ENCODE data around the gene C1orf146.
"Not testable (repeated sequence)": the region's sequence is repeated elsewhere in the genome, so short reads cannot be mapped to it uniquely, and the experiment has no call there.

C1orf146 gene

GRCh38 chr1:92274939-92275338 is 57.2 kb downstream of the C1orf146 start:
- no peak for DNase-seq (ENCODE audit: low read depth in 3 of 3)

GRCh38 chr1:92276082-92276481 is 58.4 kb downstream of the C1orf146 start:
- no peak for DNase-seq (ENCODE audit: low read depth in 3 of 3)

GRCh38 chr1:92277105-92277723 is 59.5 kb downstream of the C1orf146 start:
- DNase-seq (ENCODE audit: low read depth in 3 of 3), result no peak

- DNase-seq (ENCODE audit: low read depth in 3 of 3), result not testable (repeated sequence)
These were observed 62.1 kb downstream of the C1orf146 start for GRCh38 chr1:92279781-92280180.

- not testable (repeated sequence) for DNase-seq (ENCODE audit: low read depth in 3 of 3)
These were observed 63.7 kb downstream of the C1orf146 start for GRCh38 chr1:92281411-92281810.

GRCh38 chr1:92291372-92291999 is 73.8 kb downstream of the C1orf146 start:
- no peak for DNase-seq (ENCODE audit: low read depth in 3 of 3)

Measured in stimulated activated CD4-positive, alpha-beta T cell treated with anti-CD3 and anti-CD28 coated beads, TNF-alpha, amount 100 ng/mL, for 4 hours (primary cell).